Spinal cord (tissue), 10 donors: ENCODE results near the gene ABHD6. TPM values are rescaled to one million over a fixed set of nuclear protein-coding genes. Genes with fewer than 3 reads are reported as not detected.

Experiments used
- DNase-seq, 6 donors: peaks; one replicate each; pipeline versions ENCODE4 v3.0.0 to v3.0.0-alpha.2; 2013 to 2015; ENCODE audit warnings: low spot score in 6 of 6, low read depth in 4 of 6
- H3K27ac ChIP-seq: one replicate; pipeline ENCODE4 v1.5.1; 2013; ENCODE audit warnings: low read depth, low read length, control low read depth
- H3K27me3 ChIP-seq: one replicate; pipeline ENCODE4 v1.6.1; 2013; ENCODE audit warnings: low read length; ENCODE audit not compliant: control insufficient read depth, insufficient read depth
- H3K36me3 ChIP-seq: one replicate; pipeline ENCODE4 v1.6.1; 2013; ENCODE audit warnings: low read length; ENCODE audit not compliant: control insufficient read depth, insufficient read depth
- H3K4me1 ChIP-seq: one replicate; pipeline ENCODE4 v1.6.1; 2013; ENCODE audit warnings: low read length; ENCODE audit not compliant: control insufficient read depth, insufficient read depth
- H3K4me3 ChIP-seq: one replicate; pipeline ENCODE4 v1.5.1; 2013; ENCODE audit warnings: low read depth, low read length, control low read depth
- H3K9me3 ChIP-seq: one replicate; pipeline ENCODE4 v1.6.1; 2013; ENCODE audit warnings: low read length; ENCODE audit not compliant: control insufficient read depth, insufficient read depth
- WGBS: methylation state at CpG from one replicate; pipeline ENCODE4 v1.1.5; 2013; ENCODE audit warnings: missing lambda C conversion rate; ENCODE audit not compliant: insufficient coverage; 5-methylcytosine and 5-hydroxymethylcytosine counted together
- polyA plus RNA-seq, 2 donors: library from polyadenylated mRNA; unstranded; fragments of 120-200 nt; gene quantifications; one replicate each; pipeline ENCODE4 v1.2.1, GENCODE V29; 2013; ENCODE audit not compliant: insufficient read length in 2 of 2
- total RNA-seq, 2 donors: library from RNA; depleted of rRNA in 1 of 2; stranded (reverse); fragments of 120-200 nt in 1 of 2; fragments of >200 nt in 1 of 2; gene quantifications; one replicate each; pipeline versions ENCODE4 v1.2.3 to v1.2.4, GENCODE V29; 2013 to 2014
- donor health status: healthy.

The ABHD6 gene
- total and polyA plus RNA-seq, 4 donors: 21.5 to 22.9 (median 22.3) TPM

GRCh38 chr3:58249358-58250092, 11.9 kb downstream of the ABHD6 start:
- Histone ChIP-seq H3K4me3 (no peak overlapping the region), H3K4me1 (peaks cover 20% of the 10 kb centered on the region), H3K36me3 (peaks cover 3% of the 10 kb centered on the region), H3K27ac (no peak overlapping the region), H3K9me3 (no peaks in the 10 kb centered on the region), H3K27me3 (peaks cover 3% of the 10 kb centered on the region)
- WGBS: 39% methylated on average over 5 of the region's 7 CpGs
- DNase-seq: peak in 2 of 6 donors; percentile 71 to 80

GRCh38 chr3:58250093-58250707, 12.6 kb downstream of the ABHD6 start:
- Histone ChIP-seq H3K4me3 (no peak overlapping the region), H3K27me3 (peaks cover 3% of the 10 kb centered on the region), H3K4me1 (peaks cover 20% of the 10 kb centered on the region), H3K9me3 (no peaks in the 10 kb centered on the region), H3K27ac (no peak overlapping the region), H3K36me3 (peaks cover 3% of the 10 kb centered on the region)
- DNase-seq: no peak
- 60% methylated on average over 6 of the region's 8 CpGs for WGBS

- DNase-seq: peak in 4 of 6 donors; percentile 29 to 80 (median 58)
Observed at GRCh38 chr3:58251631-58252035, 14.0 kb downstream of the ABHD6 start.

GRCh38 chr3:58254144-58254543, 16.6 kb downstream of the ABHD6 start:
- Histone ChIP-seq H3K27me3 (no peaks in the 10 kb centered on the region), H3K27ac (no peak overlapping the region), H3K4me1 (peaks cover 19% of the 10 kb centered on the region), H3K36me3 (peaks cover 8% of the 10 kb centered on the region), H3K9me3 (no peaks in the 10 kb centered on the region), H3K4me3 (no peak overlapping the region)
- peak in 1 of 6 donors; percentile 16 for DNase-seq
- WGBS: 100% methylated on average over 1 of the region's 4 CpGs

More at GRCh38 chr3:58251631-58252035, 14.0 kb downstream of the ABHD6 start:
- Histone ChIP-seq H3K4me3 (no peak overlapping the region), H3K4me1 (peaks cover 20% of the 10 kb centered on the region), H3K36me3 (peaks cover 3% of the 10 kb centered on the region), H3K9me3 (no peaks in the 10 kb centered on the region), H3K27me3 (no peaks in the 10 kb centered on the region), H3K27ac (no peak overlapping the region)
- no CpG with 5 or more reads among the region's 3 CpGs for WGBS

- H3K27me3 ChIP-seq: no peaks in the 10 kb centered on the region
- no peak overlapping the region for H3K4me3 ChIP-seq
- no peaks in the 10 kb centered on the region for H3K9me3 ChIP-seq
- no CpG with 5 or more reads among the region's 1 CpG for WGBS
- peaks cover 7% of the 10 kb centered on the region for H3K4me1 ChIP-seq
- no peak overlapping the region for H3K27ac ChIP-seq
- no peak for DNase-seq
- H3K36me3 ChIP-seq: peaks cover 8% of the 10 kb centered on the region
Observed at GRCh38 chr3:58256061-58256460, 18.5 kb downstream of the ABHD6 start.

- no peak for DNase-seq
- no peak overlapping the region for H3K4me3 ChIP-seq
- no peak overlapping the region for H3K27ac ChIP-seq
- H3K36me3 ChIP-seq: peaks cover 8% of the 10 kb centered on the region
- no peaks in the 10 kb centered on the region for H3K9me3 ChIP-seq
- WGBS: 93% methylated on average over 4 of the region's 4 CpGs
- no peaks in the 10 kb centered on the region for H3K27me3 ChIP-seq
- H3K4me1 ChIP-seq: peaks cover 7% of the 10 kb centered on the region
Observed at GRCh38 chr3:58256511-58256910, 18.9 kb downstream of the ABHD6 start.

- DNase-seq: no peak
- Histone ChIP-seq H3K27ac (no peak overlapping the region), H3K4me3 (no peak overlapping the region), H3K9me3 (no peaks in the 10 kb centered on the region), H3K36me3 (peaks cover 5% of the 10 kb centered on the region), H3K27me3 (no peaks in the 10 kb centered on the region), H3K4me1 (no peaks in the 10 kb centered on the region)
- WGBS: 87% methylated on average over 6 of the region's 10 CpGs
Observed at GRCh38 chr3:58258392-58259055, 20.9 kb downstream of the ABHD6 start.

- DNase-seq: peak in 2 of 6 donors; percentile 25 to 51
- H3K4me1 ChIP-seq: no peaks in the 10 kb centered on the region
- H3K4me3 ChIP-seq: no peak overlapping the region
- H3K9me3 ChIP-seq: no peaks in the 10 kb centered on the region
- H3K27ac ChIP-seq: no peak overlapping the region
- no peaks in the 10 kb centered on the region for H3K27me3 ChIP-seq
- 66% methylated on average over 5 of the region's 6 CpGs for WGBS
- peaks cover 5% of the 10 kb centered on the region for H3K36me3 ChIP-seq
Observed at GRCh38 chr3:58260261-58260731, 22.7 kb downstream of the ABHD6 start.

- Histone ChIP-seq H3K27me3 (no peaks in the 10 kb centered on the region), H3K4me3 (no peak overlapping the region), H3K36me3 (peaks cover 5% of the 10 kb centered on the region), H3K4me1 (no peaks in the 10 kb centered on the region), H3K9me3 (no peaks in the 10 kb centered on the region), H3K27ac (no peak overlapping the region)
- 76% methylated on average over 6 of the region's 6 CpGs for WGBS
- no peak for DNase-seq
Observed at GRCh38 chr3:58260733-58261132, 23.1 kb downstream of the ABHD6 start.
